ENCODE data around the gene WASF1.

- TF ChIP-seq, protein P1, sequence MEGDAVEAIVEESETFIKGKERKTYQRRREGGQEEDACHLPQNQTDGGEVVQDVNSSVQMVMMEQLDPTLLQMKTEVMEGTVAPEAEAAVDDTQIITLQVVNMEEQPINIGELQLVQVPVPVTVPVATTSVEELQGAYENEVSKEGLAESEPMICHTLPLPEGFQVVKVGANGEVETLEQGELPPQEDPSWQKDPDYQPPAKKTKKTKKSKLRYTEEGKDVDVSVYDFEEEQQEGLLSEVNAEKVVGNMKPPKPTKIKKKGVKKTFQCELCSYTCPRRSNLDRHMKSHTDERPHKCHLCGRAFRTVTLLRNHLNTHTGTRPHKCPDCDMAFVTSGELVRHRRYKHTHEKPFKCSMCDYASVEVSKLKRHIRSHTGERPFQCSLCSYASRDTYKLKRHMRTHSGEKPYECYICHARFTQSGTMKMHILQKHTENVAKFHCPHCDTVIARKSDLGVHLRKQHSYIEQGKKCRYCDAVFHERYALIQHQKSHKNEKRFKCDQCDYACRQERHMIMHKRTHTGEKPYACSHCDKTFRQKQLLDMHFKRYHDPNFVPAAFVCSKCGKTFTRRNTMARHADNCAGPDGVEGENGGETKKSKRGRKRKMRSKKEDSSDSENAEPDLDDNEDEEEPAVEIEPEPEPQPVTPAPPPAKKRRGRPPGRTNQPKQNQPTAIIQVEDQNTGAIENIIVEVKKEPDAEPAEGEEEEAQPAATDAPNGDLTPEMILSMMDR (IDR thresholded peaks at IDR 0.05; ENCODE audit: low read depth, low read length) = no peak
- no peak for TF ChIP-seq EZH2phosphoT487 (IDR thresholded peaks at IDR 0.05; ENCODE audit: low read depth)
These were observed 111.5 kb downstream of the WASF1 start for GRCh38 chr6:110067837-110068591.
